Measurements from ENCODE around the gene MYLIP.

DNA sequence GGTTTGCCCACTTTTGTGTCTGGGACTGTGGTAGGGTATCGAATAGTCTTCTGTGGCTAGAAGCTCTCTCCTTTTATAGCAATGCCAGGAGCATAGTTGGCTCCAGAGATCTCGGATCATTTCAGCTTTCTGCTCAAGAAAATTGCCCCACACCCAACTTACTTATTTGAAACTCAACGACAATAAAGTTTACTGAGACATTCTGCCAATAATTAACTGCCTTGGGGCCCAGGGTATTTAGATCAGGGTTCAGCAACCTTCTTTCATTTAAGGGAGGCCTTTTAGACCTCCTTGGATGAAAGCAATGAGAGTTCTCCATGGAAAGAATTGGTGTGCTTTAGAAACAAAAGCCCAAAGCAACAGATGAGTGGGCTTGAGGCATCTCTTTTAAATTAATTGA lies 55.7 kb downstream of the MYLIP start:
- no peak for TF ChIP-seq CTCF (IDR thresholded peaks at IDR 0.05; ENCODE audit: insufficient read depth, low read length, poor library complexity, severe bottlenecking)
- no peak for TF ChIP-seq EZH2phosphoT487 (conservative IDR thresholded peaks at IDR 0.05; ENCODE audit: low read length)
